ENCODE measurements around the gene DDIT3. TPM values are rescaled to one million over a fixed set of nuclear protein-coding genes. Genes with fewer than 3 reads are reported as not detected.

DDIT3 gene
- 10 to 100 TPM; 23.3 to 68.8 (median 45.1) TPM for total RNA-seq

DNA sequence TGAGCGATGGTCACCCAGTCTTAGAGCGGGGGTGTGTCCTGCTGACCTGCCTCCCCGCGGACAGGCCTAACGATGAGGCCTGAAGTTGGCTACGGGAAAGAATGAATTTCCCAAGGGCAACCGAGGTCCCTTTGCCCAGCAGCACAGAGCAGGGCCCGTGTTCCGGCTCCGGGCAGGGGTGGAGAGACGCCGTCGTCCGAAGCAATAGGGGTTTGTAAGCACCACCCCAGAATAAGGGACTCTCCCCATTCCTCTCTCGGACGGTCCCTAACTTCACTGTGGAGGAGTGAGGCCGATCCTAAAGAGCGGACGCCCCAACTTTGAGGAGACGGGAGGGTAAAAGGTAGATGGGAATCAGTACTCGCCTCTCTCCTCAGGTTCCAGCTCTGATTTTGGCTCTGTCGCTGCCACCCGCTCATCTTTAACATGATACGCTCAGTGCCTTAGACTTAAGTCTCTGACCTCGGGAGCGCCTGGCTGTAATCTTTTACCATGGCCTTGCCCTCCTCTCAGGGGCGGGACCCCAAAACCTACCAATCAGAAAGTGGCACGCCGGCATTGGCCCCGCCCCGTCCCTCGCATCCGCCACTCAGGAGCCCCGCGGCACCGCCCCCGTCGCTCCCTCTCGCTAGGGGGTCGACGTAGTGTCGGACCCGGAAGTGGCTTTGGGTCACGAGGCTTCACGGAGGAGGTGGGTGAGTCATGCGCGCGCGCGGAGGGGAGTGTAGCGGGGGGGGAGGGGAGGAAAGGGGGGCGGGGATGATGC is at the start of gene DDIT3:
Gene DDIT3 (minus strand): TSS at position 462 of the 766 bp plus-strand sequence. CDS start 3,108 bp downstream, outside the sequence.
- no peak for TF ChIP-seq CTCF (IDR thresholded peaks at IDR 0.05; ENCODE audit: low read depth)

GRCh38 chr12:57569858-57570257 is 49.5 kb upstream of the DDIT3 start:
- TF ChIP-seq CTCF (IDR thresholded peaks at IDR 0.05; ENCODE audit: low read depth): no peak

DNA sequence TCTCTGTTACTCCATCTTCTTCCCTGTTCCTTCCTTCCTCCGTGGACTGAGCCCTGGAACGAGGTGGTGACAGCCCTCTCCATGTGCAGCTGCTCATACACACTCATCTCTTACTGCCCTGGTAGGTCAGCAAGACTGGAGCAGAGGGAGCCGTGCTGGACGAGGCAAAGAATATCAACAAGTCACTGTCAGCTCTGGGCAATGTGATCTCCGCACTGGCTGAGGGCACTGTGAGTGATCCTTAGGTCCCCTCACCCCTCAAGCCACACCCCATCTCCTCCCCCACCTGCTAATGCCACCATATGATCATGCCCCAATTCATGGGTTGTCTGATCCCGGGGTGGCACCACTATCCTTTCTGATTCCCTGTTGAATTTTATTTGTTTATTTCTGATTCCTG is 48.5 kb upstream of the DDIT3 start:
- no peak for TF ChIP-seq CTCF (IDR thresholded peaks at IDR 0.05; ENCODE audit: low read depth)

DNA sequence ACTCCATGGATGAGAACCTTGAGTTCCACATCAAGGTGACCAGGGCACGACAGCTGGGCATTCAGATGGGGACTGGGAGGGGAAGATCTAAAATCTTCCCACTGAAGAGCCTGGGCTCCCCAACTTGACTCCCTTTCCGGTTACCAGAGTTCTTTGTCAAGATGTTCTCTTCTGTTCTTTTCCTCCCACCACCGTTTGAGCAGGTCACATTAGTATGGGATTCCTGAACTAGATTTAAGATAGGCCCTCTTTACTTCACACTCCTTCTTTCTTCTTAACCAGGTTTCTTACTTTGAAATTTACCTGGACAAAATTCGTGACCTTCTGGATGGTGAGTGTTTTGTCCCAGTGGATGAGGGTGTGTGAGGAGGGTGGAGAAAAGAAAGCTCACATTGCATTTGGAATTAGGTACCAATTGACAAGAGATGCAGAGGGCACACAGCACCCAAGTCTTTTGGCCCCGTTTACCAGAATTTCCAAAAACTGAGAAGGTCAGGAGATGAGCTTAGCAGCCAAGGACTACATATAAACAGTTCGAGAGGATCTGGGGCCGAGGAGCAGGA is 43.9 kb upstream of the DDIT3 start:
- TF ChIP-seq CTCF (IDR thresholded peaks at IDR 0.05; ENCODE audit: low read depth): no peak

DNA sequence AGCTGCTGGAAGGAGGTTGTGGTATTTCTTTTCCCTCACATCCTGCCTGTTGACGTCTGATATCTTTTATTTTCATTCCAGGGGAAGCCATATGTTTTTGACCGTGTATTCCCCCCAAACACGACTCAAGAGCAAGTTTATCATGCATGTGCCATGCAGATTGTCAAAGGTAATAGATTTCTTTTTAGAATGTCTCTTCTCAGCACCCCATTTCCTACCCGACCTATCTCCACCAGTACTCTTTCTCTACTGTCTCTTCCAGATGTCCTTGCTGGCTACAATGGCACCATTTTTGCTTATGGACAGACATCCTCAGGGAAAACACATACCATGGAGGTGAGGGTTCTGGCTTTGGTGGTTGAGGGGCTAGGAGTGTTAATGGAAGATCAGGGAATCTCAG is 43.0 kb upstream of the DDIT3 start:
- no peak for TF ChIP-seq CTCF (IDR thresholded peaks at IDR 0.05; ENCODE audit: low read depth)

DNA sequence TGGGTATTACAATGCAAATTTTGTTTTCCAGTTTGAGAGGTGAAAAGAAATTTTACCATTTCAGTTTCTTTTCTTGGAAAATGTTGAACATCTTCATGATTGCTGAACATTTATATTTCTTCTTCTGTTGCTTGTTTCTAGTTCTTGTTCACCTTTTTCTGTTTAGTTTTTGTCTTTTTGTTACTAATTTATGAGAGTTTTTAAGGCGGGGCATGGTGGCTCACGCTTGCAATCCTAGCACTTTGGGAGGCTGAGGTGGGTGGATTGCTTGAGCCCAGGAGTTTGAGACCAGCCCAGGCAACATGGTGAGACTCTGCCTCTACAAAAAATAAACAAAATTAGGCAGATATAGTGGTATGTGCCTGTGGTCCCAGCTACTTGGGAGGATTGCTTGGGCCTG is 40.2 kb upstream of the DDIT3 start:
- TF ChIP-seq CTCF (IDR thresholded peaks at IDR 0.05; ENCODE audit: low read depth): no peak

GRCh38 chr12:57558864-57559263 is 38.5 kb upstream of the DDIT3 start:
- no peak for TF ChIP-seq CTCF (IDR thresholded peaks at IDR 0.05; ENCODE audit: low read depth)
